WTC11 (cell line): Measurements from ENCODE around the gene ADA.

Experiments used
- CBFB ChIP-seq: sonication (generic); formaldehyde crosslinking; IDR thresholded peaks from 2 replicates; pipeline ENCODE4 v1.8.1; 2022; ENCODE audit warnings: mild to moderate bottlenecking, low read depth, missing genetic modification reagents
- CTCF ChIP-seq: fragments of 200-600 bp; IDR thresholded peaks from 2 replicates; pipeline ENCODE4 v1.8.0; 2022; ENCODE audit warnings: antibody characterized with exemption
- ESRRA ChIP-seq: sonication (generic); formaldehyde crosslinking; IDR thresholded peaks from 2 replicates; pipeline ENCODE4 v1.8.1; 2022; ENCODE audit warnings: mild to moderate bottlenecking, missing genetic modification reagents, borderline replicate concordance
- FOXP1 ChIP-seq: sonication (generic); formaldehyde crosslinking; IDR thresholded peaks from 2 replicates; pipeline ENCODE4 v1.8.0; 2022; ENCODE audit warnings: missing genetic modification reagents, mild to moderate bottlenecking, moderate library complexity, borderline replicate concordance
- FOXP4 ChIP-seq: sonication (generic); formaldehyde crosslinking; IDR thresholded peaks from 2 replicates; pipeline ENCODE4 v1.8.0; 2022; ENCODE audit warnings: mild to moderate bottlenecking, missing genetic modification reagents
- IRF2 ChIP-seq: sonication (generic); formaldehyde crosslinking; IDR thresholded peaks from 2 replicates; pipeline ENCODE4 v1.8.0; 2022; ENCODE audit warnings: low read depth, missing genetic modification reagents, borderline replicate concordance
- SMAD3 ChIP-seq: sonication (generic); formaldehyde crosslinking; IDR thresholded peaks from 2 replicates; pipeline ENCODE4 v1.8.0; 2022; ENCODE audit warnings: missing genetic modification reagents, mild to moderate bottlenecking, borderline replicate concordance
- ZBTB43 ChIP-seq: sonication (generic); formaldehyde crosslinking; IDR thresholded peaks from 2 replicates; pipeline ENCODE4 v1.8.1; 2023; ENCODE audit warnings: mild to moderate bottlenecking, missing genetic modification reagents

DNA sequence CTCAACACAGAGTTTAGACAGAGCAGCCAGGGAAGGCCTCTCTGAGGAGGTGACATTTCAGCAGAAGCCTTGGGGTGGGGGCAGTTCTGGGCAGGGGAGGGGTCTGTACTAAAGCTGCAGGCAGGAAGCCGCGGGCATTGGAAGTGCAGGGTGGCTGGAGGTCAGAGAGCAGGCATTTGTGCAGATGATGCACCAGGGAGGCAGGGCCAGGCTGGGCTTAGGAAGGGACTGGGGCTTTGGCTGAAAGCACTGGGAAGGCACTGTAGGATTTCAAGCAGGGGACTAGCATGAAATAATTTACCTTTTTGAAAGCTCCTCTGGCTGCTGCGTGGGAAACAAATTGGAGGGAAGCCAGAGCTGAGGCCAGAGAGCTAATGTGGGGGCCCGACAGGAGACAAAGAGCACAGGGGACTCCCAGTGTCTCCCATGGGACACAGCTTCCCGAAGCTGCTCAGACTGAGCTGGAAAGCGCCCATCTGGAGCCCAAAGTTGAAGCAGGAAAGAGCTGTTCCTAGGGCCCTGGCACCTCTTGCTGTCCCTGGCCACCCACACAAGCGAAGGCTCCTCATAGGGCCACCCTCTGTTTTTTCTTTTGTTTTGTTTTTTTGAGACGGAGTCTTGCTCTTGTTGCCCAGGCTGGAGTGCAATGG lies 19.3 kb downstream of the ADA start:
- TF ChIP-seq CTCF (no peak), IRF2 (CRISPR knock-in tag) (no peak), SMAD3 (no peak), CBFB (CRISPR knock-in tag) (no peak), FOXP1 (CRISPR knock-in tag) (no peak), FOXP4 (CRISPR knock-in tag) (no peak), ESRRA (no peak), ZBTB43 (CRISPR knock-in tag) (no peak)
